Peyer's patch (tissue), 4 donors: ENCODE results near the gene TUBB3.

Source experiments
- CTCF ChIP-seq, 6 experiments: fragments of 450-650 bp in 4 of 6; fragments of 200-600 bp in 2 of 6; sonication (generic) in 1 of 6; IDR thresholded peaks; one replicate each; pipeline ENCODE4 v1.5.1; 2017 to 2019; ENCODE audit warnings: antibody characterized with exemption in 6 of 6, mild to moderate bottlenecking in 3 of 6, moderate library complexity in 1 of 6
- POLR2A ChIP-seq, 2 donors: fragments of 450-650 bp; IDR thresholded peaks; one replicate each; pipeline ENCODE4 v1.5.1; 2017; ENCODE audit warnings: antibody characterized with exemption in 2 of 2, mild to moderate bottlenecking in 2 of 2, moderate library complexity in 2 of 2

GRCh38 chr16:89908236-89908635, 14.9 kb upstream of the TUBB3 start:
- TF ChIP-seq CTCF (IDR thresholded peaks at IDR 0.05) (no peak), POLR2A (IDR thresholded peaks at IDR 0.05) (no peak)
